Panc1 (cell line): ENCODE results near the gene MUC15. TPM values are rescaled to one million over a fixed set of nuclear protein-coding genes. Genes with fewer than 3 reads are reported as not detected.
"Not testable (repeated sequence)": the region's sequence is repeated elsewhere in the genome, so short reads cannot be mapped to it uniquely, and the experiment has no call there.

Experiments
- ATAC-seq: fragments of 200-7000 bp; cut with Tn5 transposase; 2 replicates; pipeline ENCODE4 v1.9.1; 2020; ENCODE audit warnings: mild to moderate bottlenecking, moderate library complexity
- BruUV-seq: library from RNA; stranded (reverse); fragments of 400-500 nt; replicated peaks from 2 replicates; lab custom pipeline; 2021; lab: Mats Ljungman, UMichigan
- CTCF ChIA-PET: fragments of 300-600 bp; sonication (Branson Sonifier 250); formaldehyde crosslinking; loops from one replicate; lab custom pipeline; 2022; ENCODE audit warnings: antibody characterized with exemption; lab: Charles Lee
- POLR2A ChIA-PET: fragments of 300-600 bp; sonication (Branson Sonifier 250); formaldehyde crosslinking; loops from one replicate; lab custom pipeline; 2022; ENCODE audit warnings: antibody characterized with exemption; lab: Charles Lee
- DNase-seq: peaks from one replicate; pipeline ENCODE4 v3.0.0-alpha.2; 2010; ENCODE audit warnings: low read depth, low spot score
- H3K27ac ChIP-seq: 2 replicates; pipeline ENCODE4 v1.5.1; 2011; ENCODE audit warnings: mild to moderate bottlenecking, low read length, inconsistent platforms
- H3K27me3 ChIP-seq: fragments of 200-500 bp; sonication (Bioruptor generic); 2 replicates; pipeline ENCODE4 v1.6.0; 2014; ENCODE audit warnings: low read length, inconsistent platforms; ENCODE audit not compliant: control insufficient read depth, insufficient read depth
- H3K36me3 ChIP-seq: fragments of 200-500 bp; sonication (Bioruptor generic); 2 replicates; pipeline ENCODE4 v1.5.1; 2014; ENCODE audit warnings: inconsistent platforms, mild to moderate bottlenecking, low read length, moderate library complexity; ENCODE audit not compliant: control insufficient read depth, insufficient read depth
- H3K4me1 ChIP-seq: 2 replicates; pipeline ENCODE4 v1.5.1; 2011; ENCODE audit warnings: inconsistent platforms, mild to moderate bottlenecking, low read length, moderate library complexity; ENCODE audit not compliant: control insufficient read depth, insufficient read depth
- H3K4me3 ChIP-seq, 2 experiments: 2 replicates each; pipeline ENCODE4 v1.5.1; 2011 to 2012; ENCODE audit warnings: low read depth in 2 of 2, low read length in 2 of 2, mild to moderate bottlenecking in 2 of 2, inconsistent platforms in 1 of 2, moderate library complexity in 1 of 2
- H3K9me3 ChIP-seq: fragments of 200-500 bp; sonication (Bioruptor generic); 2 replicates; pipeline ENCODE4 v1.5.1; 2014; ENCODE audit warnings: low read depth, mild to moderate bottlenecking, inconsistent platforms, low read length, moderate library complexity; ENCODE audit not compliant: control insufficient read depth, insufficient read depth
- CTCF ChIP-seq: fragments of 450-650 bp; IDR thresholded peaks from 2 replicates; pipeline ENCODE4 v1.5.1; 2017; ENCODE audit warnings: mild to moderate bottlenecking
- POLR2AphosphoS5 ChIP-seq: IDR thresholded peaks from 2 replicates; pipeline ENCODE4 v1.6.1; 2012; ENCODE audit warnings: mild to moderate bottlenecking, low read depth, low read length, moderate library complexity
- REST ChIP-seq, 2 experiments: IDR thresholded peaks; 2 replicates each; pipeline ENCODE4 v1.6.1; 2011 to 2012; ENCODE audit warnings: low read depth in 2 of 2, control low read depth in 1 of 2, low read length in 1 of 2, mild to moderate bottlenecking in 1 of 2, moderate library complexity in 1 of 2; ENCODE audit not compliant: insufficient read depth in 1 of 2
- SIN3A ChIP-seq: IDR thresholded peaks from 2 replicates; pipeline ENCODE4 v1.6.1; 2012; ENCODE audit warnings: low read depth, mild to moderate bottlenecking, low read length, moderate library complexity, borderline replicate concordance; ENCODE audit not compliant: insufficient read depth
- TCF7L2 ChIP-seq: IDR thresholded peaks from 2 replicates; pipeline ENCODE4 v1.6.1; 2011; ENCODE audit warnings: mild to moderate bottlenecking, low read depth, low read length, inconsistent platforms
- in situ Hi-C: cut with HindIII; loops from 2 replicates; pipeline ENCODE4 v1.10.0; 2016; ENCODE audit warnings: low sequenced_read_pairs, low pct_unique_long_range_greater_than_20kb
- intact Hi-C: fragments of 100-400 bp; cut with micrococcal nuclease; formaldehyde crosslinking; loops from one replicate; pipeline ENCODE4 v1.10.0; 2022; ENCODE audit not compliant: unreplicated experiment
- total RNA-seq: library from RNA; stranded (reverse); gene quantifications from one replicate; pipeline ENCODE4 v1.2.1, GENCODE V29; 2021; ENCODE audit not compliant: unreplicated experiment

Gene MUC15
- total RNA-seq, 1 experiment from 2014 or later = not detected

DNA sequence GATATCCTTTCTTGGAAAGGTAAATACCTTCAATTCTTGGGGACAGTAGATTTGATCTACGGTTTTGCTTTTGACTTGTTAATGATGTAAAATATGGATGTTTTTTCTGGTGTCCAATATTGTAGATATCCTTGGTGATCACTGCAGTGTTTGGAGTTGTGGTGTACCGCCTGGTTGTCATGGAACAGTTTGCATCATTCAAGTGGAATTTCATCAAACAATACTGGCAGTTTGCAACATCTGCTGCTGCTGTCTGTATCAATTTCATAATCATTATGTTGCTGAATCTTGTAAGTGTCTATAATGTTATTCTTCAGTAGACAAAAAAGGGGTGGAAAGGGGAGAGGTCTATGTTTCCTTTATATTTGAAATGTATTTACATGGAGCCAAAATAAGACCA lies 27.4 kb upstream of the MUC15 start:
- intact Hi-C loops = no loop called here
- in situ Hi-C loops = no loop called here
- ChIA-PET POLR2A (no interaction called here), CTCF (no interaction called here)
- ATAC-seq (no peak), DNase-seq (no peak)
- Histone ChIP-seq H3K27ac (no peak overlapping the region), H3K9me3 (no peaks in the 10 kb centered on the region), H3K27me3 (no peaks in the 10 kb centered on the region), H3K4me1 (no peaks in the 10 kb centered on the region), H3K36me3 (no peaks in the 10 kb centered on the region), H3K4me3 (no peak overlapping the region)
- no TSS peak for BruUV-seq
- no peak for TF ChIP-seq REST (IDR thresholded peaks at IDR 0.05; ENCODE audit: insufficient read depth in 1 of 2, low read depth in 2 of 2, low read length in 1 of 2)
- TF ChIP-seq SIN3A = no peak
- no peak for TF ChIP-seq CTCF
- TF ChIP-seq POLR2AphosphoS5 = no peak
- TF ChIP-seq TCF7L2 = no peak

- Histone ChIP-seq H3K27ac (no peak overlapping the region), H3K27me3 (no peaks in the 10 kb centered on the region), H3K9me3 (no peaks in the 10 kb centered on the region), H3K4me1 (no peaks in the 10 kb centered on the region), H3K36me3 (no peaks in the 10 kb centered on the region), H3K4me3 (no peak overlapping the region)
- intact Hi-C loops (no loop called here), in situ Hi-C loops (no loop called here)
- no TSS peak for BruUV-seq
- TF ChIP-seq POLR2AphosphoS5 (no peak), SIN3A (no peak), CTCF (no peak), TCF7L2 (no peak), REST (IDR thresholded peaks at IDR 0.05; ENCODE audit: insufficient read depth in 1 of 2, low read depth in 2 of 2, low read length in 1 of 2) (no peak)
- ChIA-PET CTCF (interaction anchor here (0.6 kb wide), 1 partner anchor 37 kb away, joined by 3 read pairs; no protein-coding TSS in a partner anchor), POLR2A (no interaction called here)
- ATAC-seq = no peak
- DNase-seq = no peak
These were observed 25.8 kb upstream of the MUC15 start for GRCh38 chr11:26597899-26598298.

GRCh38 chr11:26597049-26597689 lies 25.1 kb upstream of the MUC15 start:
- CTCF ChIA-PET = interaction anchor here (0.6 kb wide), 1 partner anchor 38 kb away, joined by 3 read pairs; no protein-coding TSS in a partner anchor
- H3K27ac ChIP-seq, BruUV-seq, POLR2A ChIA-PET, H3K36me3 ChIP-seq, H3K27me3 ChIP-seq, H3K9me3 ChIP-seq, intact Hi-C loops, ATAC-seq, H3K4me1 ChIP-seq, DNase-seq, in situ Hi-C loops: not testable (repeated sequence)
- peak overlapping the region in 1 of 2 experiments; percentile 29; a peak in 2 of 4 replicates for H3K4me3 ChIP-seq
